GM19467 (cell line): Measurements from ENCODE around the gene EPHB2.

Experiments used
- ATAC-seq: cut with Tn5 transposase; IDR thresholded peaks from one replicate; pipeline ENCODE4 v1.9.1; 2021; ENCODE audit warnings: mild to moderate bottlenecking, moderate library complexity; ENCODE audit not compliant: unreplicated experiment

Gene EPHB2

DNA sequence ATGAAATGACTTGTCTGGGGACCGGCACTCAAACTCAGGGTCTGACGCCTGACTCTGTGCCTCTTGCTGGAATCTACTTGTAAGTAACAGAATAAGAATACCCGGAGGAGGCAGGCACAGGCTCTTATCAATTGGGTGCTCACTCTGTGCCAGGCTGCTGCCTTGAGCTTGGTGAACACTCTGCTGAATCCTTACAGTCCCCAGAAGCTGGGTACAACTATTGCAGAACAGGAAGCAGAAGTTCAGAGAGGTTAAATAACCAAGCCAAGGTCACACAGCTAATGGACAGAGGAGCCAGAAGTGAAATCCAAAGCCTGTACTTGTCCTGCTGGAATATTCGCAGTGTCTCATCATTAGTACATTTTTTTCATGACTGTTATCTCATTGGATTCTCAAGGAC lies 86.0 kb downstream of the EPHB2 start:
- ATAC-seq = no peak

DNA sequence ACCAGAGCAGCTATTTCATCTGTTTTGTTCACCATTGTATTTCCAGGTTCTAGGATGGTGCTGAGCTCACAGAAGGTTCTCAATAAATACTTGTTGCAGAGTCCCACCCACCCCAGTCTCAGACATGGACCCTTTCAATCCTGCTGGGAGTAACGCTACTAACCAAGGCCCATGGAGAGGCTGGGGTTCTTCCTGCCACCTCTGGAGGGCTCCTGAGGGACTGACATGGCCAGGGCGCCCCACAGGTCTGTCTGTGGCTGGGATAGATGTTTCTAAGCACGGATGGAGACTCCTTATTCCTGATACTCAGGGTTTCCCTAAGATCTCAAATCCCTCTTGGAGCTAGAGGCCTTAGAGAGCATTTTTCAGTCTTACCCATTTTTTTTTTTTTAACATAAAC lies 87.4 kb downstream of the EPHB2 start:
- no peak for ATAC-seq

DNA sequence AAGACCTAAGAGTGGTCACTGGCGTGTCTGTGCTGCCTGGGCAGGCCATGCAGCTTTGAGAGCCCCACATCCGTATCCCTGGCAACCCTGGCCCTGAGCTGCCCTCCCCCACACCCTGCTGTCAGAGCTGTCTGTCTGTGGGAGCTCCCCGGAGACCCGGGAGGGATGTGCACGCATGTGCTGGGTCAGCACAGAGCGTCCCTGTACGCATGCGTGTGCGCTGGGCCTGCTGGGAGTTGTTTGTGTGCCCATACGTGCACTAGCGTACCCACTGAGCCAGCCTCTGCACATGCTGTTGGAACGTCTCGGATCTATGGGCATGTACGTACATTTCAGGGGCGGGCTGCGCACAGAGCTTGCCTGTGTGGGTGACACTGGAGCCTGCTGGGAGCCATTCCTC lies 89.3 kb downstream of the EPHB2 start:
- ATAC-seq = no peak

DNA sequence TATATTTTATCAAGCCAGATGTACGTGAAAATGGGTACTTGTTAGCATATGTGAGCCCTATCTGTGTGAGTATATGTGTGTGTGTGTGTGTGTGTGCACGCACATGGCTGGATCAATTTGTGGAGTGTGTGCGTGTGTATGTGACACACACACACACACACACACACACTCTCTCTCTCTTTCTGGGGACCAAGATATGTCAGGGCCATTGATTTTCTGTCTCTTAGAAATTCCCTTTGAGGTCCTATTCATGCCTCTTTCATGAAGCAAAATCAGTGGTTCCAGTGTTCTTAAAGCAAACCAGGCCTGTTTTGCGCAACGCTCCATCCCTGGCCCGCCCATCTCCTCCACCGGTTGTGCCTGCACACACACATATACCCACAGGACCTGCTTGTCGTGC lies 90.0 kb downstream of the EPHB2 start:
- no peak for ATAC-seq

DNA sequence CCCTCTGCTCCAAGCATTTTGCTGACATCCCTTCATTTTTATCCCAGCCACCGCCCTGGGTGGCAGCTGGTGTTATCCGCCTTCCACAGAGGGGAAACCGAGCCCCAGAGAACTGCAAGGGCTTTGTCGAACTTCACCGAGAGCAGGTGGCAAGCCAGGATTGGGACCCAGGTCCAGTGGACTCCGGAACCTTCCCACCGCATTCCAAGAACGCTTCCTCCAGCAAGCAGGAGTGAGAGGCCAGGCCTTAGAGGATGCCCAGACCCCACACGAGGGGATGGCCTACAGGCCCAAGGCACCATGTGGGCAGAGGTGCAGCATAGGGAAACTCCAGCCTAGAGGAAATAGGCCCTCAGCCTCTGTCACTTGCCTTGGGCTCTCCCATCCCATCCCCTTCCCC lies 90.7 kb downstream of the EPHB2 start:
- no peak for ATAC-seq

DNA sequence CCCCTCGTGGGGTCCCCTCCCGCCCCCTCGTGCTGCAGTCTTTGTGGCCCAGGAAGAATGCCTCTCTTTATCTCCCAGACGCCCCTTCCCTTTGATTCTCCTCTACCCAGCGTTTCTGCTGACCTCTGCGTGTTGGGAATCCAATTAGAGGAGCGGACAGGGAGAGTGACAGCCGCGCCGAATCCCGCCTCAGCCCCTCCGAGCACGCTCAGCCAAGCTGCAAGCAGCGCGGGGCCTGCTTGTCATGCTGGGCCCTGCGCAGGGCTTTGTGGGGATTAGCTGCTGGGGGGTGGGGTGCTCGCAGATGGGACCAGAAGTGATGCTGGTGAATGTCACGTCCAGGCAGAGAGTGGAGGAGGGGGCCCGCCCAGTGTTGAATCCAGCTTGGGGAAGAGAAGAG lies 91.1 kb downstream of the EPHB2 start:
- no peak for ATAC-seq

DNA sequence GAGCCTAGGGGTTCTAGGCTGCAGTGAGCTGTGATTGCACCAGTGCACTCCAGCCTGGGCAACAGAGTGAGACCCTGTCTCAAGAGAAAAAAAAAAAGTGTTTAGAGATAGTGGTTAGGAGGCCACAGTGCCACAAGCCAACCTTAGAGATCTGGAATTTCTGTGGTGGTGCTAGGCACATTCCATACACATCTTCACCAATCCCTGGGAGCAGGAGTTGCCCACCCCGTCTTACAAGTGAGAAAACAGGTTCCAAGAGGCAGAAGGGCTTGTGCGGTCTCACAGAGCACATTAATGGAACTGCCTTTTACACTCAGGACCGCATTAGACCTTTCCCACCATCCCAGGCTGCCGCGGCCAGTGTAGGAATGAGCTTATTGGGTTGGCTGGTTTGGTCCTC lies 93.2 kb downstream of the EPHB2 start:
- ATAC-seq = no peak

DNA sequence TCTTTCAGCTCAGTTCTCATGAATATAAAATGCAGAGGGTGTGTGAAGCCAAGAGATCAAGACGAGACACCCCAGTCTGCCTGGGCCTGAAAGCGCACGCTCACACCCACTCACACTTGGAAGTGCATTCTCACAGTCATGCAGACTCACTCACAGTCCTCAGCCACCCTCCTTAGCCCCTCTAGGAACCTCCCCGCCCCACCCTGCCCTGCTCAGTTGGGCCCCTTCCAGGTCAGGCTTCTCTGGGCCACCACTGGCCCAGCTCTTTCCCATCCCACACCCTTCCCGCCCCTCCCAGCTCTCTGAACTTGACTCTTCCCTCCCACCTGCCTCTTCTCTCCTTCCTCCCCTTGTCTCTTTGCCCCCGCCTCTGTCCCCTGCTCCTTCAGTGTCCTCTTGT lies 93.8 kb downstream of the EPHB2 start:
- ATAC-seq = no peak

DNA sequence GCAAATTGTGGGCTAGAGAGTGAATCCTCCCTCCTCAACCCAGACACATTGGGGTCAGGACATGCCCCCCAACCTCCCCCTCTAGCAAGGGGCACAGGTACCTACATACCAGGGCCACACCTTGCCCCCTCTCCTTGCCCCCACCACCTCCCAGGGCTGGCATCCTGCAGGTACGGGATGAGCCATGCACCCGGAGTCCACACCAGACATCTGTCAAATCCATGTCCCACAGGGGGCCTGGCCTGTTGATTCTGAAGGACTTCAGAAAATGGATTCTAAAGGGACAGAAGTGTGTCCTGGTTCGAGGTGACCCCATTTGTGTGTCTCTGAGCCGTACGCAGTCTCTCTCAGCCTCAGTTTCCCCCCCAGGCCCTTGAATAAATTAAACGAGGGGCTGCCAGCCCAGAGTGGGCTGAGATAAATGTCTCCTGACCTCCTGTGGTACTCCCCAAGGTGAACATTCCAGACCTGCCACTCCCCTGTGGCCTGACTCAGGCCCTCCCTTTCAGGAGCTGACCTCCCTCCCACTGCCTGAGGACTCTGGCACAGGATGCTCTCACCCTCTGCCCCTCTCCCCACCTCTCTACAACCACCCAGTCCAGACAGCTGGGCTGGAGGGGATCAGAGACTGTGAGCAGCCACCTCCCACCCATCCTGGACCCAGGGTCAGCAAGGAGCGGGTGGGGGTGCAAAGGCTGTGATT lies 94.5 kb downstream of the EPHB2 start:
- ATAC-seq = no peak

DNA sequence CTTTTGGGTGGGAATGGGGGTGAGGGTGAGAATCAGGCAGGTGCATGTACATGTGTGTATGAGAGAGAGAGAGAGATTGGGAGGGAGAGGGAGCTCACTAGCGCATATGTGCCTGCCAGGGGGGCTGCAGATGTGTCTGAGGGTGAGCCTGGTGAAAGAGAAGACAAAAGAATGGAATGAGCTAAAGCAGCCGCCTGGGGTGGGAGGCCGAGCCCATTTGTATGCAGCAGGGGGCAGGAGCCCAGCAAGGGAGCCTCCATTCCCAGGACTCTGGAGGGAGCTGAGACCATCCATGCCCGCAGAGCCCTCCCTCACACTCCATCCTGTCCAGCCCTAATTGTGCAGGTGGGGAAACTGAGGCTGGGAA lies 95.0 kb downstream of the EPHB2 start:
- no peak for ATAC-seq

DNA sequence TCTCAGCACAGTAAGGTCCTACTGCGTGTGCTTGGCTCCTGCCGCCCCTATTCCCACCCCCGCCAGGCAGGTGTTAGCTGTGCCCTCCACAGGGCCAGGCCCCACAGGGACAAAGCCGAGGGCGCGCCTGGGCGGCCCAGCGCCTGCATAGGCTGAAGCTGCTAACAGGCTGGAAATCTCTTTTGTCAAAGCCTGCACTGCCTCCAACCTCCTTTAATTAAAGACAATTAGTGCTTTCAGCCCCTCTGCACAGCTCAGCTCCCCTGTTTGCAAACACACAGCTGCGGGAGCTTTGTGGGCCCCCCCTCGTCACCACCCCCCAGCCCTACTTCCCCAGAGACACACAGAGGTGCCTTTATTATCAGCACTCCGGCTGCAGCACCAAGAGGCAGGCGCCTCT lies 95.9 kb downstream of the EPHB2 start:
- no peak for ATAC-seq

DNA sequence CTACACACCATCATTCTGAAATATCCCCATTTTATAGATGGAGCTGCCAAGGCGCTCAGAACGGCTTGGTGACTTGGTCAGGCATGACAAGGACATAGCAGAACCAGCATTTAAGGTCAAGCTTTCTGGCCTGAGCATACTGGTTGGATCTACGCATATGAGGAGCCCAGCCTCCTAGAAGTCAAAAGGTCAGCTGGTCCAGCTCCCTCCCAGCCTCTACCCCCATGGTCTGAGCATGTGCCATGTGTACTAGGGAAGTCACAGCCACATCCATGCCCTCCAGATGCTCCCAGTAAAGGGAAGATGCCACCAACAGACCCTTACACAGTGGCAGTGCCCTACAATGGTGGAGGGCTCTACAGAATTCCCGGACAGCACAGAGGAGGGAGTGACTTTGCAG lies 96.7 kb downstream of the EPHB2 start:
- no peak for ATAC-seq

DNA sequence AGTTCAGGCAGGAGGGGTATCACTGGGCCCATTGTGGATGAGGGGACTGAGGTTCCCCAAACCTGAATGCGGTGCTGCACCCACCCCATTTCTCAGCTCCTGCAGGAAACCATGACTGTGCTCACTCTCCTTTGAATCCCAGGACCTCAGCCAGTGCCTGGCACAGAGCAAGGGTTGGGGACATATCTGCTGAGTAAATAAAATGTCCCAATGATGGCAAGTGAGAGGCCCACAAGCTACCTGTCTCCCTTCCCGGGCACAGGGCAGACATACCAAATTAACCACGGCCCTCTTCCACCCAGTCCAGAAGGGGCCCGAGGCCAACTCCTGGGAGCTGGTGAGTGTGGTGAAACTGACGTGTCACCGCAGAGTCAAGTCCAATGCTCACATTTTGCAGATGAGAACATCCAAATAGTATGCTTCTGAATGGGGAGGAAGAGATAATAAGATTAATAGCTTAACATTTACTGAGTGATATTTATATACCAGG lies 97.6 kb downstream of the EPHB2 start:
- ATAC-seq = no peak

DNA sequence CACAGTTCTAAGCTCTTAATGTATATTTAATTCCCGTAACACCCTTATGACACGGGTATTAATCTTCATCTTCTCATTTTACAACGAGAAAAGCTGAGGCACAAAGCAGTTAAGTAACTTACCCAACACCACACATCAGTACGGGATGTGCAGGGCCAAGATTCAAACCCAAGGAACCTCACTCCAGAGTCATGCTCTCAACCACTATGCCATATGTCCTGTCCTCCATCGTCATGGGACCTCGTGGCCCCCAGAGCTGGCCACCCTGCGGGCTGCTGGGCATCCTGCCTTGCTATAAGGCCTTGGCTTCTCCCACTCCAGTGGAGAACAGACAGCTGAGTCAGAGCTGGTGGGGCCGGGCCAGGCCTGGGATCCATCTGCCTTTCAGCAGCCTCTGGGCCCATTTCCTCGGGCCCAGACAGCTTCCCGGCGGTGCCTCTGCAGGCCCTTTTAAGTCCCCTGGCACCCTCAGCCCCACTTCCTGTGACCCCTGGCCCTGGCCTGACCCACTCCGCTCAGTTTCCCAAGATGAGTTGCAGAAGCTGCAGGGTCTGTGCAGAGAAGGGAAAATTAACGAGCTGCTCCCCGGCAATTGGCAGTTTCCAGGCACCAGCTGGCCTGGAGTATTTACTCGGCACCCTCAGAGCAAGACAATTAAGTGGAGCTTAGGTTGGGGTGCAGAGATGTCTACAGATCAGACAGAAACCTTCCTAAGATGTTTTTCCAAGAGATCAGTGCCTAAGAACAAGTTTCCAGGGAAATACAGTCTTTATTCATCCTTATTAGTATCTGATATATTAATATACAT lies 98.2 kb downstream of the EPHB2 start:
- ATAC-seq = no peak

DNA sequence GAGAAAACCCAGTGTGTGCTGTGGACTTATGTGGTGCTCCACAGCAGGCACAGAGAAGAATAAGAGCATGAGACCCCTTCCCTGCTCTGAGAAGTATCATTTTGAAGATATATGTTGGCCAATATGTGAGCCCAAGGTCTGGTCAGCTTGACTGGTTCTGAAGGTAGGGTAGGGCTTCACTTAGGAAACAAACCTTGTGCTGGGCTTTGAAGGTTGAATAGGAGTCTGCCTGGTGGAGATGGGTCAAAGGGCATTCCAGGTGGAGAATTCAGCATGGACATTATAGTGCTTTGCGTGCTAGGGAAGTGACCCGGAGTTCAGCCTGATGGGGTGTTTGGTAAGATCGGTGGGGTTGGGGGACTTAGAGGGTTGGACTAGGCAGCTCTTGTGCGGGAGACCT lies 99.1 kb downstream of the EPHB2 start:
- ATAC-seq = no peak

DNA sequence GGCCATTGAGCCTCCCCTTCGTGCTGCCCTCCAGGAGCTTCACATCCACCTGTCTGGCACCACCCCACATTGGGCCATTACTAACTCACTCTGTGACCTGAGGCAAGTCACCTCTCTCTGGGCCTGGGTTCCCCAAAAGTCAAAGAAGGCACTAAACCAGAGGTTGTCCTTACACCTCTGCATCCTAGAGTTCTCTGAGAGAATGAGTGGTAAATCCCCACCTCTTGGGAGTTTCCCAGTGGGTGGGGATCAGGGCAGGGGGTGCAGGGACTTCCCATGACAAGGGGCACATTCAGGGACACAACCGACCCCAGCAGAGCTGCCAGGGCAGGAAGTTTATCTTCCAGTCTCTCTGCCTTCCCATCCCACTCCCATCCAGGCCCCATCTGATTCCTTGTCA lies 99.7 kb downstream of the EPHB2 start:
- no peak for ATAC-seq

DNA sequence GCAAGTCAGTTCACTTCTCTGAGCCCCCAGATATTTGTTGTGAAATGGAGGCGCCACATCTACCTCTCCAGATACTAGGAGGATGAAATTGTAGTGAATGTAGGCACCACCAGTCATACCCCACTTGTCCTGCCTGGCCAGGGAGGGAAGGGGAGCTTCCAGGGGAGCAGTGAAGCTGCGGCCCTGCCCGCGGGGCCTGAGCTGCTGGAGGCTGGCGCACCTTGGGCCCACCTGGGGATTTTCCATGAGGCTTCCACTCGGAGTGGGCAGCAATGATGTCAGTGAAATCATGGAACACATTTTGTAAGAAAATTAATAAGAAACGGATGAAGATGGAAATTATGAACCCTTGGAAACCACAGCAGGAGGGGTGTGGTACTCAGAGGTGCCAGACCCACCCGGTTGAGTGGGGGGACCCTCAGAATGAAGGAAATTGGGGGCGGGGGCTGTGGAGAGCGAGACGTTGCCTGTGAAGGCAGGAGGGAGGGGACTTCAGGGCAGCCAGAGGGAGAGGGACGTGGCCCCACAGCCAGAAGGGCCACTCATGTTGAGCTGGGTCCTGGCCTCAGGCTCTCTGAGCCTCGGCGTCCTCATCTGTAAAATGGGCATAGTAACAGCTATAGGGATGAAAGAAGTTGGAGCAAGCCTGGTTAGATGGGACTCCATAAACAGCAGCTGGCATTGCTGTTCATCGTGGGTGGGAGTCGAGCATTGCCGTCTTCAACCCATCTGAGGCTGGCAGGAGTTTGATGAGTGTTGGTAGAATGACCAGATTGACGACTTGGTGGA lies 101.6 kb downstream of the EPHB2 start:
- ATAC-seq = no peak

DNA sequence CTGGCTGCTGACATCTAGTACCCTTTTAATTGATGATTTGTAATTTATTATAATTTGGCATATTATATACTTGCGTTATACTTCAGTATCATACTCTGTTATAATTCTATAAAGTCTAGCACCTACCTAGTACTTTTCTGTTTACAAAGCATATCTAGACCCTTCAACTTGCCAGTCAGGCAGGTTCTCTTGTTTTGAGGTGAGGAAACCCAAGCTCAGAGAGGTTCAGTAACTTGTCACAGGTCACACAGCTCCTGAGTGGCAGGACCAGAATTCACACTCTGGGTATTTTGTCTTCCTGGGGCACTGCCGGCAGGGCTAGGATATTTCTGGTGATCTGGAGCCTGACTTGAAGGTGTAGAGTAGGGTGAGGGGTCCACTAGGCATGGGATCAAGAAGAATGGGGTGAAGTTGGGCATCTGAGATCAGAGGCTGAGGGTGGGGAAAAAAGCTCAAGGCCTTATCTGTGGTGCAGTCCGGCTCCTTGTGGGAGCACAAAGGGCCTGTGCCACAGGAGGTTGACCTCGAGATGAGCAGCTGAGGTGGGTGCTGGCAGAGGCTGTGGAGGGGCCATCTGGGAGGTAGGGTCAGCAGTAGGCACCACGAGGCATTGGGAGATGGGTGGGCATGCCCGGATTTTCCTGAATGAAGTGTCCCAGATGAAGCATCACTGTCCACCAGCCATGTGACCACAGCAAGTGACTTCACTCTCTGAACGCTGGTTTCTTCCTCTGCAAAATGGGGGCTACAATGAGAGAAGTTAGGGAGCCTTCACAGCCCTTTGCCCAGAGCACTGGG lies 102.6 kb downstream of the EPHB2 start:
- ATAC-seq = no peak

DNA sequence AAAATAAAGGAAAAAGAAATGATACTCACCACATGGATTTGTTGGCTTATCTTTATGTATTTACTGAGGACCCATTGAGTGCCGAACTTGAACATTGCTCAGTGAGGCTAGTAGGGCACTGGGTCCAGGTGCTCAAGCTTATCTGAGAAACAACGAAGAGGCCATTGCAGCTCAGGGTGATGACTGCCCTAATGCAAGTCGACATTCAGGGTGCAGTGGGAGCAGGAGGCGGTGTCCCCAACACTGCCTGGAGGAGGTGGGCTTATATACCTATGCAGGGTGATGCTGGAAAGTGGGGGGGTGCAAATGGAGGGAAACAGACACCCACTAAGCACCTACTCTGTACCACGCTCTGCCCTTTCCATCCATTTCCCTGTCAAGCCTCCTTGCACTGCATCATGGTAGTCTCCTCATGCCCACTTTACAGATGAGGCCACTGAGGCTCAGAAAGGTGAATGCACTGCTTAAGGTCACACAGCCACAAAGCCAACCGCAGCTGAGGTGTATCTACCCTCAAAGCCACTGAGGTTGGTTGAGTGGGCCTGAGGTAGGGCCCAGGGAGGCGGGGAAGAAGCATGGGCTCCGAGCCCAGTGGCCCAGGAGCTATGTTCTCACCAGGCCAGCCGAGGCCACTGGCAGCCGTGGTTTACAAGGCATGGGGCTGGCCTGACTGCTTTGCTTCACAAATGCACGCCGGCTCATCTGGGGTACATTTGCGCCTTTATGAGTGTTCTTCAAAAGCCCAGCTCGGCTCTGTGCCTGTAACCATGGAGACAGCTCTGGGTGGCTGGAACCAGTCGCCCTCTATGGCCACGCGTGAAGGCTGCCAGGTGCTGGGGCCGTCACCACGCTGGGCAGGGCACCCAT lies 103.8 kb downstream of the EPHB2 start:
- ATAC-seq = no peak

DNA sequence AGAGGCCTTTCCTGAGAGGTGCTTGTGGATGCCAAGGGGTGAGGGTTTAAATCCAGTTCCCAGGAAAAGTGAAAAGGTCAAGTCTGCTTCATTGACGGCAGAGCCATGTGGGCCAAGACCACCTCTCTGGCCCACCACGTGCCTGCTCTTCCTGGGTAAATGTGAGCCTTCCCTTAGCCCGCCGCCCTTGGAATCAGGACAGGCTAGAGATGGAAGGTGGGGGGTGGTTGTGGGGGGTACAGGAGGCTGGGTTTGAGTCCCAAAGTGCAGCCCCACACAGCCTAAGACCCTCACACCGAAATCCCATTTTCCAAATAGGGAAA lies 104.4 kb downstream of the EPHB2 start:
- ATAC-seq = no peak
